DND-41 (cell line): Measurements from ENCODE around the gene CYP2W1.

ENCODE experiments used
- EZH2 ChIP-seq: IDR thresholded peaks from 3 replicates; pipeline ENCODE4 v1.6.1; 2012; ENCODE audit warnings: borderline replicate concordance, low read depth, mild to moderate bottlenecking, moderate library complexity, low read length, inconsistent platforms; ENCODE audit not compliant: severe bottlenecking
- TF ChIP-seq, protein P1 (sequence below): IDR thresholded peaks from 2 replicates; pipeline ENCODE4 v1.5.1; 2012; ENCODE audit warnings: borderline replicate concordance, low read length, moderate library complexity, mild to moderate bottlenecking; ENCODE audit not compliant: poor library complexity, severe bottlenecking; ENCODE audit errors: extremely low read depth

DNA sequence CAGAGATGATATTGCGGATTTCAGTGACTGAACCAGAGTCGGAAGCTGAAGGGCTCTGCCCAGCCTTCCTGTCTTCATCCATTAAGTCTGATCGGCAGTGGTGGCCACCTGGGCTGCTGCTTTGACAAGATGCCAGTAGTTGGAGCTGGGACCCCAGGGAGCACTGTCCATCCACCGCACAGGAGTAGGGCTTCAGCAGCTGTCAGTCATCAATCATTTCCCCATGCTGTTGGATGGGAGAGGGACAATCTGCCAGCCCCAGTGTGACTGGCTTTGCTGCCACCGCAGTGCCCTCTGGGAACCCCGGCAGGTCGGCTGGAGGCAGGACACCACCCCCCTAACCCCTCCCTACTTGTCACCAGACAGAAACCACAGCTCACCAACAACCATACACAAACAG, 38.4 kb downstream of the CYP2W1 start:
- TF ChIP-seq, protein P1, sequence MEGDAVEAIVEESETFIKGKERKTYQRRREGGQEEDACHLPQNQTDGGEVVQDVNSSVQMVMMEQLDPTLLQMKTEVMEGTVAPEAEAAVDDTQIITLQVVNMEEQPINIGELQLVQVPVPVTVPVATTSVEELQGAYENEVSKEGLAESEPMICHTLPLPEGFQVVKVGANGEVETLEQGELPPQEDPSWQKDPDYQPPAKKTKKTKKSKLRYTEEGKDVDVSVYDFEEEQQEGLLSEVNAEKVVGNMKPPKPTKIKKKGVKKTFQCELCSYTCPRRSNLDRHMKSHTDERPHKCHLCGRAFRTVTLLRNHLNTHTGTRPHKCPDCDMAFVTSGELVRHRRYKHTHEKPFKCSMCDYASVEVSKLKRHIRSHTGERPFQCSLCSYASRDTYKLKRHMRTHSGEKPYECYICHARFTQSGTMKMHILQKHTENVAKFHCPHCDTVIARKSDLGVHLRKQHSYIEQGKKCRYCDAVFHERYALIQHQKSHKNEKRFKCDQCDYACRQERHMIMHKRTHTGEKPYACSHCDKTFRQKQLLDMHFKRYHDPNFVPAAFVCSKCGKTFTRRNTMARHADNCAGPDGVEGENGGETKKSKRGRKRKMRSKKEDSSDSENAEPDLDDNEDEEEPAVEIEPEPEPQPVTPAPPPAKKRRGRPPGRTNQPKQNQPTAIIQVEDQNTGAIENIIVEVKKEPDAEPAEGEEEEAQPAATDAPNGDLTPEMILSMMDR: no peak
- no peak for TF ChIP-seq EZH2
